ENCODE results near the gene KIF21A.

KIF21A gene

GRCh38 chr12:39275846-39276245 lies 167.1 kb downstream of the KIF21A start:
- DNase-seq (ENCODE audit: low read depth), result no peak

GRCh38 chr12:39272871-39273655 lies 169.9 kb downstream of the KIF21A start:
- peak; percentile 3 for DNase-seq (ENCODE audit: low read depth)

- DNase-seq (ENCODE audit: low read depth), result no peak
These were observed 173.4 kb downstream of the KIF21A start for GRCh38 chr12:39269492-39269891.

GRCh38 chr12:39267886-39268285 lies 175.0 kb downstream of the KIF21A start:
- DNase-seq (ENCODE audit: low read depth), result no peak

GRCh38 chr12:39252628-39253027 lies 190.3 kb downstream of the KIF21A start:
- DNase-seq (ENCODE audit: low read depth), result no peak
